ENCODE measurements around the gene DISP3.

Gene DISP3

GRCh38 chr1:11514366-11514765, 35.4 kb downstream of the DISP3 start:
- no peak for DNase-seq (ENCODE audit: low read depth, low spot score)

- no peak for DNase-seq (ENCODE audit: low read depth, low spot score)
Observed at GRCh38 chr1:11515368-11516300, 36.7 kb downstream of the DISP3 start.

GRCh38 chr1:11516961-11517635, 38.1 kb downstream of the DISP3 start:
- DNase-seq (ENCODE audit: low read depth, low spot score): no peak

- DNase-seq (ENCODE audit: low read depth, low spot score): no peak
Observed at GRCh38 chr1:11518016-11518701, 39.2 kb downstream of the DISP3 start.

- DNase-seq (ENCODE audit: low read depth, low spot score): no peak
Observed at GRCh38 chr1:11518791-11519628, 40.1 kb downstream of the DISP3 start.

- DNase-seq (ENCODE audit: low read depth, low spot score): no peak
Observed at GRCh38 chr1:11519629-11520031, 40.7 kb downstream of the DISP3 start.

- no peak for DNase-seq (ENCODE audit: low read depth, low spot score)
Observed at GRCh38 chr1:11520531-11521233, 41.7 kb downstream of the DISP3 start.

DNA sequence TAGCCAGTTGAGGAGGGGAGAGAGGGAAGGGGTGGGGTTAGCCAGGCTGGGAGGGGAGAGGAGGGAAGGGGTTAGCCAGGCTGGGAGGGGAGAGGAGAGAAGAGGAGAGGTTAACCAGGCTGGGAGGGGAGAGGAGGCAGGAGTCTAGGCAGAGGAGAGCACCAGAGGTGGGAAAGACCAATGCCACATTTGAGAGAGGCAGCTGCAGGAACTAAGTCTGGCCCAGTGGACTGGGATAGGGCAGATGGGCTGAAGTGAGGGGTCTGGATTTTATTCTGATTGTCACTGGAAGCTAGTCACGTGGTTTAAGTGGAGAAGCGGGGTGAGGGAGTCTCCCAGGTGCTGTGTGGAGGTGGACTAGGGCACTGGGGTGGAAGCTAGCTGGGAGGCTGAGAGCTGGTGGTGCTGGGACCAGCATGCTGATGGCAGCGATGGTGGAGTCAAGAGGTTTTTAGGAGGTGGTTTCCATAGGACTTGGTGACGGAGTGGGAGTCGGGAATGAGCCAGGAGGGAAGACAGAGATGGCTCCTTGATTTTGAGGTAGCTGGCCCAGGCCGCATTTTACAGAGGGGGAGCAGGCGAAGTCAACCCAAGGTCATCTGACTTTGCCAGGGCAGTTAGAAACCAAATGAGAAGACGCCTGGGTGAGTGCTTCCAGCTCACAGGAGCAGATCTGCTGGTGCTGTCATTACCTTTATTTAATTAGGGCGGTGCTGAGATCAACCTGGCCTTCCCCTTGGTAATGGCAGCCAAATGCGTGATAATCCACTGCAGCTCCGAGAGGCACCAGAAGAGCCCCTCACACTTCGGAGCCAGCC, 42.8 kb downstream of the DISP3 start:
- no peak for DNase-seq (ENCODE audit: low read depth, low spot score)

DNA sequence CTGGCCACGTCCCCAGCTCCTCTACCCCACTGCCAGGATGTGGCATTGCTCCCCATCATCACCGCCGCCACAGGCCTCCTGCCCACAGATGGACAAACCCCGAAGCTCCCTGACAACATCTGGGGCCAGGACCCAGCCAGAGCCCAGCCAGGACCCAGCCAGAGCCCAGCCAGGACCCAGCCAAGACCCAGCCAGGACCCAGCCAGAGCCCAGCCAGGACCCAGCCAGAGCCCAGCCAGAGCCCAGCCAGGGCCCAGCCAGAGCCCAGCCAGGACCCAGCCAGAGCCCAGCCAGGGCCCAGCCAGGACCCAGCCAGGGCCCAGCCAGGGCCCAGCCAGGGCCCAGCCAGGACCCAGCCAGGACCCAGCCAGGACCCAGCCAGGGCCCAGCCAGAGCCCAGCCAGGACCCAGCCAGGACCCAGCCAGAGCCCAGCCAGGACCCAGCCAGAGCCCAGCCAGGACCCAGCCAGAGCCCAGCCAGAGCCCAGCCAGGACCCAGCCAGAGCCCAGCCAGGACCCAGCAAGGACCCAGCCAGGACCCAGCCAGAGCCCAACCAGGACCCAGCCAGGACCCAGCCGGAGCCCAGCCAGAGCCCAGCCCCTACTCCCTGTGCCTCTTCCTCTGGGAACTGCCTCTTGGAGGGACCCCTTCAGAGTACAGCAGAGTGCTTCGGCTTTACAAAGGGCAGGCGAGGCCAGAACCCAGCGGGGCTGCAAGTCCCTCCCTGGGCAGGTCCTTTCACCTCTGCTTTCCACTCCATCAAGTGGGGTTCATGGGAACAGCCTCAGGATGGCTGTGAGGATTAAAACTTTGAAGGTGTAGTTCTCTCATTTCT, 43.7 kb downstream of the DISP3 start:
- no peak for DNase-seq (ENCODE audit: low read depth, low spot score)

DNA sequence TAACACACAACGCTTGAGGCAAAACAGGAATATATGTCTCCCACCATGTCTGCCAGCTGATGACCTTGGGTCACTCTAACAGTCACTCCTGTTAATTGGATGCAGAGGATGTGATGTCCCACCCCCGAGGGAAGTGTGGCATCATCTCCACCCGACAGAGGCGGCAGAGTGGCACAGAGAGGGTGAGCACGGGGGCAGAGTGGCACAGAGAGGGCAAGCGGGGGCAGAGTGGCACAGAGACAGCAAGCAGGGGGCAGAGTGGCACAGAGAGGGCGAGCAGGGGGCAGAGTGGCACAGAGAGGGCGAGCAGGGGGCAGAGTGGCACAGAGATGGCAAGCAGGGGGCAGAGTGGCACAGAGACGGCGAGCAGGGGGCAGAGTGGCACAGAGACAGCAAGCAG, 44.3 kb downstream of the DISP3 start:
- no peak for DNase-seq (ENCODE audit: low read depth, low spot score)

DNA sequence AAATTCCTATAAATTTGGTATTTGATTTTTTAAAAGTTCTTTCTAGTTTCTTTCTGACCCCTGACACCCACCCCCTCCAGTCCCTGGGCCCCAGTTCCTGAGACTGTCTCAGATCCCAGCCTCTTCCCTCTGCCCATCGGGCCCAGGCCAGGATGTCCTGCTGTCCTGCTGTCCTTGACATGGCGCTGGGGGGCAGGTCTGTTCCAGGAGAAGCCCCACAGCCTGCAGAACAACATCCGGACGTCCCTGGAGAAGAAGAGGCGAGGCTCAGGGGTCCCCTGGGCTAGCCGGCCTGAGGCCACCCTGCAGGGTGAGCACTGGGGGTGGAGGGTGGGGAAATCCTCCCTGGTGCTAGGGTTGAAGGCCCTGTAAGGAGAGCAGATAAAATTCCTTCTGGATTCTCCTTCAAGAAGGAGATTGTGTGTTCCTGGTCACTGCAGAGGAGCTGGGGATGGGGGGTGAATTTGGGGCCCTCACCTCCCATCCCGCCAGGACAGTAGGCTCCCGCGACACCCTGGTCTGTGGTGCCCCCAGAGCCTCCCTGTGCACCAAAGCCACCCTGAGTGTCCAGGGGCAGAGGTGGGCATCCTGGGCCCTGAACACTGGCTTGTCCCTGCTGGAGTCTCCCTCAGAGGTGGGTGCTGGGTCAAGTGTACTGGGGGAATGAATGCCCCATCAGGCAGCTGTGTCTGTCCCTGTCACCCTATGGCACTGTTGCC, 45.0 kb downstream of the DISP3 start:
- no peak for DNase-seq (ENCODE audit: low read depth, low spot score)

DNA sequence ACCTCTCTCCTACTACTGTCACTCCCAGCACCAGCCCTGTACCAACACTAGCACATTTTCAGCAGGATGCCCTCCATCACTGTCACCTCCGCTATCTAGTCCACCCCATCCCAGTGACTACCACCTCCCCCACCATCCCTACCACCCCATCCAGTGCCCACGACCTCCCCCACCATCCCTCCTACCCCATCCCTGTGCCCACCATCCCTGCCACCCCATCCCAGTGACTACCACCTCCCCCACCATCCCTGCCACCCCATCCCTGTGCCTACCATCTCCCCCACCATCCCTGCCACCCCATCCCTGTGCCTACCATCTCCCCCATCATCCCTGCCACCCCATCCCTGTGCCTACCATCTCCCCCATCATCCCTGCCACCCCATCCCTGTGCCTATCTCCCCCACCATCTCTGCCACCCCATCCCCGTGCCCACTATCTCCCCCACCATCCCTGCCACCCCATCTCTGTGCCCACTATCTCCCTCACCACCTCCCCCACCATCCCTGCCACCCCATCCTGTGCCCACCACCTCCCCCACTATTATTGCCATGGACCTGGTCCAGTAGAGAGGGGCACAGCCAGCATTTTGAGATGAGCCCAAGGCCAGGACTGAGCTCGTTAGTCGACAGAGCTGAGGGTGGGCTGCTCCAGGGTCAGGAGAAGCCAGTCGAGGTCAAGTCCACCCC, 45.7 kb downstream of the DISP3 start:
- no peak for DNase-seq (ENCODE audit: low read depth, low spot score)

DNA sequence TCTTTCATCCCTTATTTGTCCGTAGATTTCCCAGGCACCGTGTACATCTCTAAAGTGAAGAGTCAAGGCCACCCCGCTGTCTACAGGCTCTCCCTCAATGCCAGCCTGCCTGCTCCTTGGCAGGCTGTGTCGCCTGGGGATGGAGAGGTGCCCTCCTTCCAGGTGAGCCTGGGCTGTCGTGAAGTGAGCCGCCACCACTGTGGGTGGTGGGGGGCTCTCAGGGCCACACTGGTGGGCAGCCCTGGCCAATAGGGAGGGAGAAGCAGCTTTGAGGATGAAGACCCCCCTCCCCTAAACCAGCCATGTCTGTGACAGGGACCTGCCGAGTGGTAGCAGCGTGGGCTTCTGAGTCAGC, 46.2 kb downstream of the DISP3 start:
- DNase-seq (ENCODE audit: low read depth, low spot score): no peak

DNA sequence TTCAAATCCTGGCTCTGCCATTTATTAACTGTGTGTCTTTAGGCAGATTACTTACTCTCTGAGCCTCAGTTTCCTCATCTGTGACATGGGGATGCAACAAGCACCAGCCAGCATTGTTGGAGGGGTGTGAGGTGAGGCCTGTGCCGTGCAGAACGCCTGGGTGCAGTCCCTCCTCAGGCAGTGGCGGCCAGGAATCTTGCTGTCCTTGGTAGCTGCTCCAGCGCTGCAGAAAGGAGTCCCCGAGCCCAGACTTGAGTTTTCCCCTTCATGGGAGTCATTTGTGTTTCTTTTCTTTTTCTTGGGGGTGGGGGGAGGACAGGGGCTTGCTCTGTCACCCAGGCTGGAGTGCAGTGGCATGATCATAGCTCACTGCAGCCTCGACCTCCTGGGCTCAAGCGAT, 46.6 kb downstream of the DISP3 start:
- DNase-seq (ENCODE audit: low read depth, low spot score): no peak

DNA sequence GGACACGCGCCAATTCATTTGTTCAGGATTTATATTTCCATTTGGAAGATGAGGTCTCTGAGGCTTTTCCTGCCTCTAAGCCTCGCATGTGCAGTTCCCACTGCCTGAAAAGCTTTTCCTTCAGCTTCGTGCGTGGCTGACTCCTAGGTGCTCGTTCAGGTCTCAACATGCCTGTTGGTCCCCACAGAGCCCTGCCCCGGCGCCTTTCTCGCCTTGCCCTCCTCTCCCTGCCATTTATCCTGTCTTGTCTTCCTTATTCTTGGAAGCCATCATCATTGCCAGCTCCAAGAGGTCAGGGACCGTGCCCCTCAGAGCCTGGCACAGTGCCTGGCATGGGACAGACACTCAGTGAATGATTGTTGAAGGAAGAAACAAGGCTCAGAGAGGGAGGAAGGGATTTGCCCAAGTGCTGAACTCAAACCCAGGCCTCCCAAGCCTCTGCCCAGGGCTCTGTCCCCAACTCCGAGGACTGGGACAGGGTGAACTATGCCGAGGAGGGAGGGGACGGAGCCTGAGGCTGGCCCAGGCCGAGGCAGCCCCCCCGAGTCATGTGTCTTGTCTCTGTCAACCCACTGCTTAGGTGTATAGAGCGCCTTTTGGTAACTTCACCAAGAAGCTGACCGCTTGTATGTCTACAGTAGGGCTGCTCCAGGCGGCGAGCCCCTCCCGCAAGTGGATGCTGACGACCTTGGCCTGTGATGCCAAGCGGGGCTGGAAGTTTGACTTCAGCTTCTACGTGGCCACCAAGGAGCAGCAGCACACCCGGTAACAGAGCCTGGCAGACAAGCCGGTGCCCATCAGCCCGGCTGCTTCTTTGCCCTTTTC, 47.3 kb downstream of the DISP3 start:
- DNase-seq (ENCODE audit: low read depth, low spot score): no peak

DNA sequence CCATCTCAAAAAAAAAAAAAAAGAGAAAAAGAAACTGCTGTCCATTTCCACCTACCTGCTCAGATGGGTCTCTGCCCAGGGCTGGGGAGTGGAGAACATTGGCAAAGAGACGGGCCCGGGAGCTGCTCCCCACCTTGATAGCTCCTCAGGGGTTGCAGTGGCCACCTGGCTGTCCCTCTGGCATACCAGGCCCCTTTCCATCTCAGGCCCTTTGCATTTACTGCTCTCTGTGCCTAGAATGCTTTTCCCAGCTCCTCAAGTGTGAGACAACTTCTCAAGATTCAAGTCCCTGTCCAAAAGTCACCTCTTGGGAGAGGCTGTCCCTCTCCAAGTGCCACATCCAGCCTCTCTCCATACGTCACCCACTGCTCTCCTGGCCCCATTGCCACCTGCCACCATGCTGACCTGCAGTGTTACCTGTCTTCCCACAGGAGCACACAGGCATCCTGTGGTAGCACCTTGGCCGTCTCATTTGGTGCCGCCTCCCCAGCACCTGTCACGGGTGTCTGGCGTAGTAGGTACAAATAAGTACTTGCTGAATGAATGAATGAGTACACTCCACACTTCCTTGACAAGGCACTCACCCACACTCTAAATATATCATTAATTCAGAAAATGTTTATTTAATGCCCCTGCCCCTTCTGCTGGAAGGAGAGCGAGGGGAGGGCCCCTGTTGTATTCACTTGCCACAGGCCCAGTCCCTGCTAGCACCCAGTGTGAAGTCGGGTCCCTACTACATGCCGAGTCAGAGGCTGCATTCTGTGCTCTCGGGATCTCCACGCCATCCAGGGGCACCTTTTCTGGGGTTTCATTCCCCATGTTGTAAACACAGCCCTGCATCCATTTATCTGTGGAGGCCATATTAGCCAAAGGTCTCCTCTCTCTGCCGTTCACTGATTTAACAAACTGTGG, 48.8 kb downstream of the DISP3 start:
- DNase-seq (ENCODE audit: low read depth, low spot score): no peak

Data from activated naive CD8-positive, alpha-beta T cell treated with anti-CD3 and anti-CD28 coated beads, Interleukin-2, amount 50 U/mL, for 16 hours (primary cell).